Hepatocyte (in vitro differentiated cells): ENCODE results near the gene NDUFA8. TPM values are rescaled to one million over a fixed set of nuclear protein-coding genes. Genes with fewer than 3 reads are reported as not detected.

Source experiments
- DNase-seq: peaks from one replicate; pipeline ENCODE4 v3.0.0-alpha.2; 2016; ENCODE audit warnings: low spot score
- H2AFZ ChIP-seq: fragments of 200-600 bp; sonication (generic); 2 replicates; pipeline ENCODE4 v1.6.0; 2016; ENCODE audit warnings: antibody characterized with exemption, mild to moderate bottlenecking
- H3K27ac ChIP-seq: fragments of 200-600 bp; sonication (generic); 2 replicates; pipeline ENCODE4 v1.5.1; 2016; ENCODE audit warnings: mild to moderate bottlenecking
- H3K27me3 ChIP-seq: fragments of 200-600 bp; sonication (generic); 2 replicates; pipeline ENCODE4 v1.6.1; 2016
- H3K36me3 ChIP-seq: fragments of 200-600 bp; sonication (generic); replicated peaks from 2 replicates; pipeline ENCODE4 v1.5.1; 2016; ENCODE audit warnings: low read depth; ENCODE audit not compliant: insufficient read depth
- H3K4me1 ChIP-seq: fragments of 200-600 bp; sonication (generic); 2 replicates; pipeline ENCODE4 v1.5.1; 2016; ENCODE audit warnings: mild to moderate bottlenecking, moderate library complexity; ENCODE audit not compliant: insufficient read depth
- H3K4me2 ChIP-seq: fragments of 200-600 bp; sonication (generic); 2 replicates; pipeline ENCODE4 v1.6.0; 2016
- H3K4me3 ChIP-seq: fragments of 200-600 bp; sonication (generic); 2 replicates; pipeline ENCODE4 v1.5.1; 2016; ENCODE audit warnings: mild to moderate bottlenecking
- H3K79me2 ChIP-seq: fragments of 200-600 bp; sonication (generic); 2 replicates; pipeline ENCODE4 v1.6.0; 2017; ENCODE audit warnings: mild to moderate bottlenecking
- H3K9me2 ChIP-seq: fragments of 200-600 bp; sonication (generic); replicated peaks from 2 replicates; pipeline ENCODE4 v1.6.0; 2017; ENCODE audit warnings: mild to moderate bottlenecking; ENCODE audit not compliant: insufficient read depth
- H3K9me3 ChIP-seq: fragments of 200-600 bp; sonication (generic); 2 replicates; pipeline ENCODE4 v1.5.1; 2016; ENCODE audit warnings: low read depth, mild to moderate bottlenecking
- H4K20me1 ChIP-seq: fragments of 200-600 bp; sonication (generic); 2 replicates; pipeline ENCODE4 v1.6.0; 2016; ENCODE audit warnings: mild to moderate bottlenecking; ENCODE audit not compliant: insufficient read depth, poor library complexity, severe bottlenecking
- EZH2 ChIP-seq: fragments of 200-600 bp; sonication (generic); IDR thresholded peaks from 2 replicates; pipeline ENCODE4 v1.6.1; 2016; ENCODE audit warnings: antibody characterized with exemption, mild to moderate bottlenecking, borderline replicate concordance
- EZH2phosphoT487 ChIP-seq: fragments of 200-600 bp; sonication (generic); IDR thresholded peaks from one replicate; pipeline ENCODE4 v1.6.1; 2018; ENCODE audit warnings: antibody characterized with exemption, mild to moderate bottlenecking, low read depth, moderate library complexity; ENCODE audit not compliant: unreplicated experiment, severe bottlenecking
- WGBS: methylation state at CpG from one replicate; pipeline ENCODE4 v1.1.6; 2016; ENCODE audit warnings: low lambda C conversion rate; ENCODE audit errors: missing lambda C conversion rate; 5-methylcytosine and 5-hydroxymethylcytosine counted together
- polyA plus RNA-seq: library from polyadenylated mRNA; unstranded; fragments of >200 nt; fragmentation: Nextera tagmentation; extraction: Ambion mirVana; gene quantifications from 2 replicates; pipeline ENCODE4 v1.2.1, GENCODE V29; 2016
- total RNA-seq: library from RNA; depleted of rRNA; stranded (reverse); fragments of >200 nt; gene quantifications from 2 replicates; pipeline ENCODE4 v1.2.3, GENCODE V29; 2014
- TF ChIP-seq, protein P1 (sequence below): fragments of 200-600 bp; sonication (generic); IDR thresholded peaks from 2 replicates; pipeline ENCODE4 v1.5.1; 2016; ENCODE audit warnings: antibody characterized with exemption, mild to moderate bottlenecking; ENCODE audit not compliant: poor library complexity

Gene NDUFA8
- total and polyA plus RNA-seq, 2 experiments from 2014 or later, result 46.4 to 113 TPM

DNA sequence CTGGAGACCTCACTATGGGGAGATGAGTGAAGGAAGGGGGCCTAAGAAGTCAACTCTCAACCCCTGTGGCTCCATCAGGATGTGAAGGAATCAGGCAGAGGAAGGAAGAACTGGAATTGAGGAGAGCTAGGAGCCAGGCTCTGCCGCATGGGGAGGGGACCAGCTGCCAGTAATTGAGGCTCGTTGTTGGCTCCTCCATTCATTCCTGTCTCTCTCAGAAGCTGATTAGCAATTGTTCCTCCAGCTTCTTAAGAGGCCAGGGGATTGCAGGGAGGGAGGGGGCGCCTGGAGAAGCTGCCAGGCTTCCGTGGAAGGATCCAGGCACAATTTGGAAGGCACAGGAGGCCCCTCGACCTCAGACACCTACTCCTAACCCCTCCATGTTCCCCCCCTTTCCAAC is 46.0 kb downstream of the NDUFA8 start:
- no peaks in the 10 kb centered on the region for H3K9me2 ChIP-seq
- H3K79me2 ChIP-seq, result no peaks in the 10 kb centered on the region
- H3K4me1 ChIP-seq, result no peaks in the 10 kb centered on the region
- no peak overlapping the region for H3K27ac ChIP-seq
- no peaks in the 10 kb centered on the region for H4K20me1 ChIP-seq
- no peak for DNase-seq
- peaks cover 15% of the 10 kb centered on the region for H3K27me3 ChIP-seq
- no peak overlapping the region for H3K4me2 ChIP-seq
- no peak overlapping the region for H3K4me3 ChIP-seq
- no peak for TF ChIP-seq EZH2phosphoT487
- no peaks in the 10 kb centered on the region for H3K36me3 ChIP-seq
- H3K9me3 ChIP-seq, result no peaks in the 10 kb centered on the region
- H2AFZ ChIP-seq, result no peak overlapping the region
- 44% methylated on average over 5 of the region's 5 CpGs for WGBS

DNA sequence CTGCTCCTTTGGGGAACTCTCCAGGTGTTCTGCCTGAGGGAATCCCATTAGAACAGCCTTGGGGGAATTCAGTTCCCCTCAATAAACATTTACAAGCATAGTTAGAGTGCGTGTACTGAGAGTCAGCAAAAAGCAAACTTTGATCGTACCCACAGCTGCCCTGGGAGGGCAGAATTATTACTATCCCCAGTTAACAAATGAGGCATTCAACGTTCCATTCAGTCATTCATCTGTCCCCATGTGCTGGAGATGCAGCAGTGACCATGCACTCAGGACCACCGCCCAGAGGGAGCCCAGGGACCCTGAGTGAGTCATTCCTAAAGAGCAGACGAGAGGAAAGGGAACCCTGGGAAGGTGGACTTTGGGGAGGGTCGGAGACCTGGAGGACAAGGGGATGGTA is 47.3 kb downstream of the NDUFA8 start:
- Histone ChIP-seq H3K4me2 (no peak overlapping the region), H3K9me3 (no peaks in the 10 kb centered on the region), H3K36me3 (no peaks in the 10 kb centered on the region), H2AFZ (no peak overlapping the region), H3K9me2 (no peaks in the 10 kb centered on the region), H3K27me3 (peaks cover 15% of the 10 kb centered on the region), H3K4me1 (no peaks in the 10 kb centered on the region), H3K79me2 (no peaks in the 10 kb centered on the region), H4K20me1 (no peaks in the 10 kb centered on the region), H3K4me3 (no peak overlapping the region), H3K27ac (no peak overlapping the region)
- WGBS, result 61% methylated on average over 6 of the region's 6 CpGs
- no peak for DNase-seq
- TF ChIP-seq, protein P1, sequence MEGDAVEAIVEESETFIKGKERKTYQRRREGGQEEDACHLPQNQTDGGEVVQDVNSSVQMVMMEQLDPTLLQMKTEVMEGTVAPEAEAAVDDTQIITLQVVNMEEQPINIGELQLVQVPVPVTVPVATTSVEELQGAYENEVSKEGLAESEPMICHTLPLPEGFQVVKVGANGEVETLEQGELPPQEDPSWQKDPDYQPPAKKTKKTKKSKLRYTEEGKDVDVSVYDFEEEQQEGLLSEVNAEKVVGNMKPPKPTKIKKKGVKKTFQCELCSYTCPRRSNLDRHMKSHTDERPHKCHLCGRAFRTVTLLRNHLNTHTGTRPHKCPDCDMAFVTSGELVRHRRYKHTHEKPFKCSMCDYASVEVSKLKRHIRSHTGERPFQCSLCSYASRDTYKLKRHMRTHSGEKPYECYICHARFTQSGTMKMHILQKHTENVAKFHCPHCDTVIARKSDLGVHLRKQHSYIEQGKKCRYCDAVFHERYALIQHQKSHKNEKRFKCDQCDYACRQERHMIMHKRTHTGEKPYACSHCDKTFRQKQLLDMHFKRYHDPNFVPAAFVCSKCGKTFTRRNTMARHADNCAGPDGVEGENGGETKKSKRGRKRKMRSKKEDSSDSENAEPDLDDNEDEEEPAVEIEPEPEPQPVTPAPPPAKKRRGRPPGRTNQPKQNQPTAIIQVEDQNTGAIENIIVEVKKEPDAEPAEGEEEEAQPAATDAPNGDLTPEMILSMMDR, result no peak
- no peak for TF ChIP-seq EZH2

DNA sequence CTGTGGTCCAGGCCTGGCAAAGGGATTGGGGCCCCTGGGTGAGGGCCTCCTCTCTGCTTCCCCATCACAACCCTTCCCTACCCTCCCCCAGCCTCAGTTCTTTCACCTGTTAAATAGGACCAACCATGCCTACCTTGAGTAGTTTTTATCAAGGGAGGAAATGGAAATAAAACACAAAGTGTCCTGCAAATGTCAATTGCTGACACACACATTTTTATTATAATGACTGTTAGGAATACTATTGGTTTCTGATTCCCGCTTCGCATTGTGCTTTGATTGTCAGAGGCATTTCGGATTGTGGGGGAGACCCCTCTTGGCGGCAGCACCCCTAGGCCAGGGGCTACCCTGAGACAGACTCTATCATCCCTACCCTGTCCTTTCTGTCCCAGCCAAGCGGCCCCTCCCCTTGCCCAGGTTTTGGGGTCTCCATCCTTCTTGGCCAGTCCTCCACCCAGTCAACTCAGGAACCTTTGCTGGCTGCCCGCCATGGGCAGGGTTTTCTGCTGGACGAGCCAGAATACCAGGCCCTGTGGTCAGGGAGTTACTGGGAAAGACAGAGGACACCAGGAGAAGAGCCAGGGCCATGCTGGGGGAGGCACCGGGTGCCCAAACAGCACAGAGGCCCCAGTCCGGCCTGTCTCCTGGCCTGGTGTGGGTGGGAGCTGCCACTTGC is 48.0 kb downstream of the NDUFA8 start:
- no peaks in the 10 kb centered on the region for H3K9me2 ChIP-seq
- no peaks in the 10 kb centered on the region for H4K20me1 ChIP-seq
- H3K79me2 ChIP-seq, result no peaks in the 10 kb centered on the region
- 89% methylated on average over 9 of the region's 9 CpGs for WGBS
- no peak overlapping the region for H3K4me2 ChIP-seq
- no peak for DNase-seq
- no peak overlapping the region for H3K4me3 ChIP-seq
- peaks cover 15% of the 10 kb centered on the region for H3K27me3 ChIP-seq
- H3K27ac ChIP-seq, result no peak overlapping the region
- H3K36me3 ChIP-seq, result no peaks in the 10 kb centered on the region
- TF ChIP-seq EZH2 (no peak), EZH2phosphoT487 (no peak)
- TF ChIP-seq, protein P1, result no peak
- no peaks in the 10 kb centered on the region for H3K9me3 ChIP-seq
- H2AFZ ChIP-seq, result no peak overlapping the region
- no peaks in the 10 kb centered on the region for H3K4me1 ChIP-seq

DNA sequence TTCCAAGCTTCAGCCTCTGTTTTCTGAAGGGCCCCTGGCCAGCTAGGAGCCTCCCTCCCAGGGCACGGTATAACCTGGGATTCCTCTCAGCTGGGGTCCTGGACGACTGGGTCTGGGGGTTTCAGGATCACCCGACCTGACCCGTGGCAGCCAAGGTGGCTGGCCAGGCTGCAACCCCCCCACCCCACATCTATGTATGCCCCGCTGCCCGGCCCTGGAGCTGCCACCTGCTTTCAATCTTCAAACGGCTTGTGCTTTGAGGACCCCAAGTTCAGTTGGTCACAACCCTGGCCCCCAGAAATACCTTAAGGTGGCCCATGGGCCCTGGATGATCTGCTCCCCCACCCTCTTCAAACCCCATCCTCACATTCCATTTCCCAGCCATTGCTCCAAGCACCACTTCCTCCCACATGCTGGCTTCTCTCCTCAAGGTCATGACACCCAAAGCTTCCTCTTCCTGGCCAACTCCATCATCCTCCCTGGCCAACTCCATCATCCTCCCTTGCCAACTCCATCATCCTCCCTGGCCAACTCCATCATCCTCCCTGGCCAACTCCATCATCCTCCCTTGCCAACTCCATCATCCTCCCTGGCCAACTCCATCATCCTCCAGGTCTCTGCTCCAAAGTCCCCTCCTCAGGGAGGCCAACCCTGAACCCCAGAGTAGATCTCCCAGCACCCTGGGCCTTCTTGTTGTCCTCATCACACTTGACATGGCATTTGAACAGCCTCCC is 49.3 kb downstream of the NDUFA8 start:
- no peak for TF ChIP-seq EZH2
- no peak overlapping the region for H3K4me2 ChIP-seq
- no peaks in the 10 kb centered on the region for H3K9me2 ChIP-seq
- no peaks in the 10 kb centered on the region for H3K36me3 ChIP-seq
- H4K20me1 ChIP-seq, result no peaks in the 10 kb centered on the region
- no peak for DNase-seq
- no peaks in the 10 kb centered on the region for H3K9me3 ChIP-seq
- 93% methylated on average over 7 of the region's 7 CpGs for WGBS
- H3K27ac ChIP-seq, result no peak overlapping the region
- H3K79me2 ChIP-seq, result no peaks in the 10 kb centered on the region
- no peak overlapping the region for H3K4me3 ChIP-seq
- H3K4me1 ChIP-seq, result no peaks in the 10 kb centered on the region
- peaks cover 11% of the 10 kb centered on the region for H3K27me3 ChIP-seq
- H2AFZ ChIP-seq, result no peak overlapping the region
